ENCODE measurements around the gene BTAF1.

The BTAF1 gene

DNA sequence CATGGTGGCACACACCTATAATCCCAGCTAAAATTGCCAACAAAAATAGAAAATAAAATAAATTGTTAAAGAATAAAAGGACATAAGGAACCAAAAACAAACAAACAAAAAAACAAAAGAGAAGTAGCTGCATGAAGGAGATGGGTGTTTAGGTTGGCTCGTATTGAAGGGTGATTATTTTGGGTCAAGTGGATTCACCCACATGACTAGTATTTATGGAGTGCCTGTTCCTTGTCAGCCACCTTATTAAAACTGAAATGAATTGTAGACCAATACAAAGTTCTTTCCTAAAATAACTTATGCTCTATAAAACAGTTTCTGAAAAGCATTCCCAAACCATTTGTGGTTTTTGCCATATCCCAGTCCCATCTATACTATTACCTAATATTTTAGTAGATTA lies 138.7 kb downstream of the BTAF1 start:
- no peak for DNase-seq

DNA sequence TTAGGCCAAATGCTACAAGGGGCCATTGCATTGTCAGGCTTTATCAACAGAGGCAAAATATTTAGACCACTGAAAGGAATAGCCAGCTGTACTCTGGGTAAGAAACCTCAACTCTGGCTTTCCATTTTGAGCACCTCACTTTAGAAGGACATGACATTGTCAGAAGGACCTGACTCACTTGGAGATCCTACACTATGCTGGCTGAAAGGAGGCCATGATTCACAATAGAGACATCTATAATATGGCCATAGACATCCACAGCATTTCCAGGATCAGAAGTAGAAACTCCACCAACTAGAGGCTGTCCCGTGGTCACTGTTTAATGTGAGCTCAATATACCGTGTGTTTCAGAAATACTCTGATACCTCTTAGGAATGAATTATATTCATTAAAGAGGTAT lies 140.9 kb downstream of the BTAF1 start:
- no peak for DNase-seq

DNA sequence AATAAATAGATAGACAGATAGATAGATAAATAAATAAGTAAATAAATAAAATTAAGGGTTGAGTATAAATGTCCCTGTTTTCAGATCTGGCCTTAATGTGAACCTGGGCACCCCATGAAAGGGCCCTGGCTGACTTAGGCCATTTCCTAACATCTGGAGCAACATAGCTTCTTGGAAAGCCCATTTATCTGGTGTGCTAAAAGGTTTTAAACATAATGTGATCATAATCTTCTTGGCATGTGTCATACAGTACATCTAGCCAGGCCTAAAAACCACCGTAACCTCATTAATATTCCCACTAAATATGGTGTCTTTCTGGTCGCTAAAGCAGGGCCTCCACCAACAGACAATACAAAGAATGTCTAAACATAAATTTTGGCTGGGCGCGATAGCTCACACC lies 142.8 kb downstream of the BTAF1 start:
- DNase-seq: no peak

DNA sequence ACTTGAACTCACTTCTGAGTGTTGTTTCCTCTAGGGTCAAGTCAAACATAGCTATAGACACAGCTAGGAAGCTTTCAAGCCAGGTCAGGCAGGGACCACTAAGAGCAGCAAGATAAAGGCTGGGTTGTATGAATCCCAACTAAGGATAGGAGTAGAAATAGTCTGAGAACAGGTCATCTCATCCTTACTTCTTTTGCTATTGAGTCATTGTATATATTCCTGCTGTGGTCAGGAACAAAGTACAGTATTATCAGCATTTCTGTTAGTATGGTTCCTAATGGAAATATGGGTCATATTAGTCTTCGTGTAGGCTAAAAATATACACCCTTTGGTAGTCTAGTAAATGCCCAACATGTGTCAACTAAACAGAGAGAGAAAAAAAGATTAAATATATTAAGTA lies 145.3 kb downstream of the BTAF1 start:
- DNase-seq: no peak

DNA sequence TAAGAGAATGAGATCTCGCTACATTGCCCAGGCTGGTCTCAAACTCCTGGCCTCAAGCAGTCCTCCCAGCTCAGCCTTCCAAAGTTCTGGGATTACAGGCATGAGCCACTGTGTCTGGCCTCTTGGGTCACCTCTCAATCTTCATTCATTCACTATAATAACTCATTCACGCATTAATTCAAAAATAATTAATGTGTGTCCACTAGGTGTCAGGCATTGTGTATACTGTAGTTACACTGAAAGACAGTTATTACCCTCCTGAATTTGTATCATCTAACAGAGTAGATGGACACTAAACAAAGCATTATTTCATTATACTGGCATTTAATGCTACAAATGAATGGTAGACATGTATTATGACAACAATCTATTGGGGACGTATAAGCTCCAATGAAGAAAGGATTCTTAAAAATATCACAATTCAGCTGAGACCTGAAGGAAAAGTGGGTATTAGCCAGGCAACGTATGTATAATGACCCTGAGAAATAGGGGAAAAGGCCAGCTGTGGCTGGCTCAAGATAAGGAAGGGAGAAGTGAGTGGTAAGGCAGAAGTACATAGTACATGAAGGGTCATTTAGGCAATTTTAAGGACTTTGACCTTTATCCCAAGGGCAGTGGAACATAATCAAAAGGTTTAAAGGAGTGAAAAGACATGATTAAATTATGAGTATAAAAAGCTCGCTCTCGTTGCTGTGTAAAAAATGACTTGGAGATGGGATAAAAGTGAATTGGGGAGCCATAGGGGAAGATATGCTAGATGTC lies 150.7 kb downstream of the BTAF1 start:
- DNase-seq: no peak

DNA sequence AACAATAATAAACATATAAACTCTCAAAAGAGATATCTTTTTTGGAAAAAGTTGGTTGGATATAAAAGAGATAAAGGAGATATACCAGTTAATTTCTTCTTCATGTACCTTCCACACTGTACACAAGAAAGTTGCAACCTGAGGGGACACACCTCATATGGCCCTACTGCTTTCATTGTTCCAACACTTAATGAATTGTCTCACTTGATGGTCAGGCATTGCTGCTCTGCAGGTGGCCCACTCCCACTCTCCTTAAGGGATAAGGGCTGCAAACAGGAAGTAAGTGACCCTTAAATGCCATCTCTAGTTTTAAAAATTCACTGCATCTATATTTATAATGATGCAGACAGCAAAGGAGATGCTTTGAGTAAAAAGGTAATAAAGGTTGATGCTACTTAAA lies 152.3 kb downstream of the BTAF1 start:
- DNase-seq: no peak

DNA sequence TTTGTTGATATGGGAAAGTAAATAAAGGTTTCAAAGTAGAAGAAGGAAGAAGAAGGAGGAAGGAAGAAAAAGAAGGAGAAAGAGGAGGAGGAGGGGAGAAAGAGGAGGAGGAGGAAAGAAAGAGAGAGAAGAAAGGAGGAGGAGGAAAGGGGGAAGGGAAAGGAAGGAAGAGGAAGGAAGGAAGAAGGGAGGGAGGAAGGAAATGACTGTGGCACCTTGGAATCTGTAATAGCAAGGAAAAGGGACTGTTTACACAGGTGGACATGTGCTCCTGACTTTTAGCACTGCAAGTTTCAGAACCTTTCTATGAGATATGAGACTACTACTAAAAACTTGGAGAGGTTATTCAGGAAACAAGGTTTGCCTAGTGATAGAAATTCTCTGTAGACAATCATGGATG lies 153.2 kb downstream of the BTAF1 start:
- DNase-seq: no peak

DNA sequence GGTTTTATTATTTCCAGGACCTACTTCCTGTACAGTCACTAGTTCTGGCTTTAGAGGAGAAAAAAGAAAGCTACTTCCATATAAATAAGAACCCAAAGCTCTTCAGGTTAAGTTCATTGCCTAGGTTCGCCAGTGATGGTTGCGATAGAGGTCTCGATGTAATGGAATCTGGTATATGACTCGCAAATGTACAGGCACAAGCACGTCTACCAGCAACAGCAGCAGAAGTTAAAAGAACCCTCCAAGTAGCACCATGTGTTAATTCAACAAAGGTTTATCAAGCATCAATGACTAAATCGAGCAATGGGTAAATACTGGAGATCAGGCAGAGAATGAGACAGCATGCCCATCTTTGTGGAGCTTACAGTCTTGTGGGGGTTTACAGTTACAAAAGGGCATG lies 155.4 kb downstream of the BTAF1 start:
- no peak for DNase-seq
